ENCODE results near the gene SLC7A10. TPM values are rescaled to one million over a fixed set of nuclear protein-coding genes. Genes with fewer than 3 reads are reported as not detected.

SLC7A10 gene
- total RNA-seq, 1 donor from 2014 or later, result not detected

- no peak for TF ChIP-seq CTCF (IDR thresholded peaks at IDR 0.05)
- Histone ChIP-seq H3K4me3 (no peak overlapping the region), H3K27ac (no peak overlapping the region), H3K27me3 (no peaks in the 10 kb centered on the region), H3K4me1 (no peaks in the 10 kb centered on the region), H3K36me3 (no peaks in the 10 kb centered on the region), H3K9me3 (no peaks in the 10 kb centered on the region)
- intact Hi-C loops (cut with DNase I), result no loop called here
- no peak for DNase-seq (ENCODE audit: low spot score in 2 of 2)
These were observed 65.8 kb downstream of the SLC7A10 start for GRCh38 chr19:33159893-33160292.

GRCh38 chr19:33159149-33159548 lies 66.5 kb downstream of the SLC7A10 start:
- no peaks in the 10 kb centered on the region for H3K27me3 ChIP-seq
- H3K36me3 ChIP-seq, result no peaks in the 10 kb centered on the region
- H3K27ac ChIP-seq, result no peak overlapping the region
- DNase-seq (ENCODE audit: low spot score in 2 of 2), result no peak
- H3K9me3 ChIP-seq, result no peaks in the 10 kb centered on the region
- H3K4me3 ChIP-seq, result no peak overlapping the region
- no peak for TF ChIP-seq CTCF (IDR thresholded peaks at IDR 0.05)
- intact Hi-C loops (cut with DNase I), result no loop called here
- no peaks in the 10 kb centered on the region for H3K4me1 ChIP-seq

Other genes with a start within 250 kb of the SLC7A10 start
- not detected for gene RHPN2, start 161.0 kb downstream of the SLC7A10 start, total RNA-seq
- gene GPATCH1, start 144.7 kb downstream of the SLC7A10 start, total RNA-seq, result 4.4 TPM
- not detected for gene WDR88, start 93.7 kb downstream of the SLC7A10 start, total RNA-seq
- gene LRP3, start 31.5 kb downstream of the SLC7A10 start, total RNA-seq, result 28.8 TPM
- gene CEBPA, start 76.7 kb upstream of the SLC7A10 start, total RNA-seq, result 14.9 TPM
- 21.9 TPM for gene CEBPG, start 147.9 kb upstream of the SLC7A10 start, total RNA-seq

Data from ascending aorta (tissue), 2 donors.